Adrenal gland (tissue), 12 donors: ENCODE data around the gene DNAAF5. TPM values are rescaled to one million over a fixed set of nuclear protein-coding genes. Genes with fewer than 3 reads are reported as not detected.
A peak's percentile ranks its signal among the peaks of the same experiment; 100 is the strongest.

Experiments used
- DNase-seq, 7 donors: peaks; one replicate each; pipeline ENCODE4 v3.0.0-alpha.2; 2019 to 2020
- H3K27ac ChIP-seq, 5 donors: fragments of 200-600 bp; sonication (generic) in 4 of 5; 1 replicate in 3 of 5; 2 replicates in 2 of 5; pipeline versions ENCODE4 v1.5.1 to v1.8.0; 2016 to 2020; ENCODE audit warnings: mild to moderate bottlenecking in 1 of 5
- H3K27me3 ChIP-seq: fragments of 200-600 bp; 2 replicates; pipeline ENCODE4 v1.8.0; 2021
- H3K36me3 ChIP-seq, 2 donors: fragments of 200-600 bp; replicated peaks in 1 of 2; 1 replicate in 1 of 2; 2 replicates in 1 of 2; pipeline versions ENCODE4 v1.5.1 to v1.8.0; 2018 to 2022
- H3K4me1 ChIP-seq, 2 donors: fragments of 200-600 bp; replicated peaks in 1 of 2; 1 replicate in 1 of 2; 2 replicates in 1 of 2; pipeline versions ENCODE4 v1.5.1 to v1.8.0; 2018 to 2021
- H3K4me3 ChIP-seq, 4 donors: fragments of 200-600 bp; sonication (generic) in 3 of 4; one replicate each; pipeline ENCODE4 v1.5.1; 2016 to 2018
- H3K9me3 ChIP-seq, 3 donors: fragments of 200-600 bp; sonication (generic) in 1 of 3; replicated peaks in 1 of 3; 1 replicate in 2 of 3; 2 replicates in 1 of 3; pipeline versions ENCODE4 v1.5.1 to v1.8.0; 2016 to 2021
- CTCF ChIP-seq, 6 experiments: fragments of 450-650 bp in 4 of 6; fragments of 200-600 bp in 2 of 6; sonication (generic) in 1 of 6; IDR thresholded peaks; 1 replicate in 5 of 6; 2 replicates in 1 of 6; pipeline versions ENCODE4 v1.5.1 to v1.8.0; 2016 to 2021; ENCODE audit warnings: antibody characterized with exemption in 6 of 6, mild to moderate bottlenecking in 2 of 6, moderate library complexity in 1 of 6
- POLR2A ChIP-seq, 2 donors: fragments of 450-650 bp; IDR thresholded peaks; one replicate each; pipeline ENCODE4 v1.6.1; 2017; ENCODE audit warnings: antibody characterized with exemption in 2 of 2, mild to moderate bottlenecking in 2 of 2, moderate library complexity in 1 of 2
- WGBS, 4 donors: extraction: QIAGEN DNeasy Blood & Tissue Kit in 2 of 4; methylation state at CpG; one replicate each; pipeline versions ENCODE4 v1.1.5 to v1.1.7; 2013 to 2017; 5-methylcytosine and 5-hydroxymethylcytosine counted together
- intact Hi-C, 2 donors: fragments of 100-400 bp; cut with DNase I; formaldehyde crosslinking; loops; one replicate each; pipeline versions ENCODE4 v1.14.1 to v1.15.0; 2022 to 2023
- polyA plus RNA-seq, 3 donors: library from polyadenylated mRNA; stranded (reverse); fragments of 200-250 nt in 2 of 3; fragments of 350-450 nt in 1 of 3; fragmentation: Illumina TruSeq in 1 of 3; extraction: RNeasy Lipid Tissue Mini Kit (QIAGEN cat#74804) in 1 of 3; gene quantifications; one replicate each; pipeline ENCODE4 v1.2.3, GENCODE V29; 2013 to 2014
- total RNA-seq, 9 donors: library from RNA; depleted of rRNA in 4 of 9; stranded (reverse); fragments of >200 nt in 4 of 9; fragments of 120-200 nt in 1 of 9; fragmentation: NEBNext Ultra II Directional in 1 of 9; extraction: Animal tissue kit (Norgen Biotek cat#: 25700) in 1 of 9; gene quantifications; one replicate each; pipeline versions ENCODE4 v1.1.0 to v1.2.4, GENCODE V29; 2013 to 2023
- donor health status: healthy with polysubstance abuse.
- donor health status: Bipolar disorder and iron deficiency.
- donor health status: DM: yes; HTN: yes; CAD: no.
- donor health status: DM: no; HTN: no; CAD: no.
- donor health status: DM: no; HTN: no; CAD: no.
- donor health status: DM: yes; HTN: yes; CAD: no.

DNAAF5 gene
- total and polyA plus RNA-seq, 12 donors = 7.9 to 32.7 (median 19.4) TPM

GRCh38 chr7:727806-728460, 1.4 kb downstream of the DNAAF5 start:
- TF ChIP-seq POLR2A (IDR thresholded peaks at IDR 0.05) = no peak
- no peak for TF ChIP-seq CTCF (IDR thresholded peaks at IDR 0.05)
- Histone ChIP-seq H3K4me3 (peak overlapping the region in 1 of 4 donors; percentile 91), H3K36me3 (no peaks in the 10 kb centered on the region), H3K4me1 (peaks cover 13 to 18% of the 10 kb centered on the region in 2 donors), H3K9me3 (no peaks in the 10 kb centered on the region), H3K27me3 (no peaks in the 10 kb centered on the region), H3K27ac (no peak overlapping the region)
- no peak for DNase-seq
- WGBS, 4 donors = 43 to 52% (median 48%) methylated on average over 18 to 21 of the region's 21 CpGs
- intact Hi-C loops = loop anchor here (5.0 to 10.0 kb wide), 2 partner anchors 211 to 213 kb away; partner anchors contain the start of gene PDGFA (in 2 of the 2)

GRCh38 chr7:728602-729001, 2.1 kb downstream of the DNAAF5 start:
- 87 to 95% (median 90%) methylated on average over 8 to 9 of the region's 9 CpGs for WGBS, 4 donors
- no peak for DNase-seq
- intact Hi-C loops = loop anchor here (5.0 to 10.0 kb wide), 2 partner anchors 211 to 214 kb away; partner anchors contain the start of gene PDGFA (in 2 of the 2)
- H3K4me1 ChIP-seq = peaks cover 13 to 18% of the 10 kb centered on the region in 2 donors
- H3K27ac ChIP-seq = no peak overlapping the region
- TF ChIP-seq CTCF (IDR thresholded peaks at IDR 0.05) (no peak), POLR2A (IDR thresholded peaks at IDR 0.05) (no peak)
- H3K9me3 ChIP-seq = no peaks in the 10 kb centered on the region
- H3K4me3 ChIP-seq = no peak overlapping the region
- H3K27me3 ChIP-seq = no peaks in the 10 kb centered on the region
- no peaks in the 10 kb centered on the region for H3K36me3 ChIP-seq

GRCh38 chr7:729140-730000, 2.9 kb downstream of the DNAAF5 start:
- H3K4me1 ChIP-seq = peaks cover 13 to 18% of the 10 kb centered on the region in 2 donors

More at GRCh38 chr7:729140-730000, 2.9 kb downstream of the DNAAF5 start:
- Histone ChIP-seq H3K27ac (no peak overlapping the region), H3K27me3 (no peaks in the 10 kb centered on the region), H3K9me3 (no peaks in the 10 kb centered on the region), H3K36me3 (no peaks in the 10 kb centered on the region), H3K4me3 (no peak overlapping the region)
- DNase-seq = peak in 1 of 7 donors; percentile 11
- intact Hi-C loops = loop anchor here (5.0 to 10.0 kb wide), 2 partner anchors 212 to 215 kb away; partner anchors contain the start of gene PDGFA (in 2 of the 2)
- TF ChIP-seq CTCF (IDR thresholded peaks at IDR 0.05) (no peak), POLR2A (IDR thresholded peaks at IDR 0.05) (no peak)
- 90 to 95% (median 93%) methylated on average over 14 to 29 of the region's 29 CpGs for WGBS, 4 donors
